ENCODE data around the gene SHANK3.
"Not testable (repeated sequence)": the region's sequence is repeated elsewhere in the genome, so short reads cannot be mapped to it uniquely, and the experiment has no call there.

The SHANK3 gene

DNA sequence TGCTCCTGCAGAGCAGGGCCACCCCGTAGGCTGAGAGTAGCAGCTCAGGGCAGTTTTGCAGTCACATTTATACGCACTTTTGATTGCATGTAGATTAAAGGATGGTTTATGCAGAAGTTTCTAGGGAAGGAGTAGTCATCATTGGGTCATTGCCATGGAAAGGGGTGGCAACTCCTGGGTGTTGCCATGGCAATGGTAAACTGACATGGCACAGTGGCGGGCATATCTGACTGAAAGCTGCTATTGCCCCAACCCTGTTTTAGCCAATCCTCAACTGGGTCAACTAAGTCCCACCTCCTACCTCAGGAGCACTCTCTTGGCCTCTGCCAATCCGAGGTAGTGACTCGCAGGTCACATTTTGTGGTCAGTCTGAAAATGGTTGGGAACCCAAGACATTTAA, 42.2 kb upstream of the SHANK3 start:
- Histone ChIP-seq H3K4me1 (ENCODE audit: control insufficient read depth in 5 of 5, insufficient read depth in 5 of 5, low read length in 5 of 5) (peaks cover 4 to 38% (median 25%) of the 10 kb centered on the region in 5 donors), H3K36me3 (ENCODE audit: control insufficient read depth in 5 of 5, insufficient read depth in 5 of 5, low read length in 5 of 5) (peaks cover 0 to 13% (median 5%) of the 10 kb centered on the region in 5 donors), H3K9me3 (ENCODE audit: control insufficient read depth in 5 of 5, low read length in 5 of 5) (no peaks in the 10 kb centered on the region), H3K4me3 (ENCODE audit: low read depth in 1 of 5, low read length in 5 of 5) (no peak overlapping the region), H3K9ac (ENCODE audit: low read length in 5 of 5) (no peak overlapping the region), H3K27me3 (ENCODE audit: control insufficient read depth in 5 of 5, insufficient read depth in 4 of 5, low read length in 5 of 5) (no peaks in the 10 kb centered on the region), H3K27ac (ENCODE audit: low read depth, low read length) (no peak overlapping the region)

DNA sequence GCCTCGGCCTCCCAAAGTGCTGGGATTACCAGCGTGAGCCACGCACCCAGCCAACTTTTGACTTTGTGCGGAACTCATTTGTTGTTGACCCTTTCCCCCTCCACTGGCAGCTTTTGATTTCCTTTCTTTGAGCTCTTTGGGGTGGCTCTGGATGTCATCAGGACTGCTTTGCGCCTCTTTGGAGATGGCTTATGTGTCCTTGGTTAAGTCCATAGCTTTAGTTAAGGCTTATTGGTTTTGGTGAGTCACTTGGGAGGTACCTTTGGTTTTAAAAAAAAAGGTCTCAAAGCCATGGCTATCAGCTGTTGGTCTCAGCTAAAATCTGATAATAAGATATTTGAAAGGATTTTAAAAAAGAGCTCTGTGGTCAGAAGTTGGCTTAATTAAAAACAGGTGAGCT, 39.5 kb upstream of the SHANK3 start:
- Histone ChIP-seq H3K27ac (ENCODE audit: low read depth, low read length) (no peak overlapping the region), H3K27me3 (ENCODE audit: control insufficient read depth in 5 of 5, insufficient read depth in 4 of 5, low read length in 5 of 5) (no peaks in the 10 kb centered on the region), H3K36me3 (ENCODE audit: control insufficient read depth in 5 of 5, insufficient read depth in 5 of 5, low read length in 5 of 5) (no peaks in the 10 kb centered on the region), H3K9me3 (ENCODE audit: control insufficient read depth in 5 of 5, low read length in 5 of 5) (no peaks in the 10 kb centered on the region), H3K9ac (ENCODE audit: low read length in 5 of 5) (no peak overlapping the region), H3K4me1 (ENCODE audit: control insufficient read depth in 5 of 5, insufficient read depth in 5 of 5, low read length in 5 of 5) (peaks cover 4 to 18% (median 9%) of the 10 kb centered on the region in 5 donors), H3K4me3 (ENCODE audit: low read depth in 1 of 5, low read length in 5 of 5) (no peak overlapping the region)

DNA sequence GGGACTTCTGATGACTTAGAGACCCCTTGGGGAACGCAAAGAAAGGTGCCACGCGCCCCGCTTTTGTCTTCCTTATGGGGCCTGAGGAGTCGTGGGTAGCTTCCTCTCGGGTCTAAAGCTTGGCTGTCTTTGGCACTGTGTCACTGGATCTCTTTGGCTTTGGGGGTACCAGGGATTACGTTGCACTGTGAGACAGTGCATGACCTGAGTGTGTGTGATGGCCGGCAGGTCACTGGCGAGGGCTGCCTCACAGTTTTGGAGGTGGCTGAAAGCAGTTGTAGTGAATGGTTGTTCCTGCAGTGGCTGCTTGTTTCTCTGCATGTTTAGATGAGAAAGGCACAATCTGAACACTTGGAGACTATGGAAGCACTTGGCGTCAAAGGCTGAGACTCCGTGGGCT, 38.9 kb upstream of the SHANK3 start:
- Histone ChIP-seq H3K4me1 (ENCODE audit: control insufficient read depth in 5 of 5, insufficient read depth in 5 of 5, low read length in 5 of 5) (peaks cover 2 to 12% (median 3%) of the 10 kb centered on the region in 5 donors), H3K27me3 (ENCODE audit: control insufficient read depth in 5 of 5, insufficient read depth in 4 of 5, low read length in 5 of 5) (no peaks in the 10 kb centered on the region), H3K9ac (ENCODE audit: low read length in 5 of 5) (no peak overlapping the region), H3K36me3 (ENCODE audit: control insufficient read depth in 5 of 5, insufficient read depth in 5 of 5, low read length in 5 of 5) (no peaks in the 10 kb centered on the region), H3K4me3 (ENCODE audit: low read depth in 1 of 5, low read length in 5 of 5) (no peak overlapping the region), H3K27ac (ENCODE audit: low read depth, low read length) (no peak overlapping the region), H3K9me3 (ENCODE audit: control insufficient read depth in 5 of 5, low read length in 5 of 5) (no peaks in the 10 kb centered on the region)

DNA sequence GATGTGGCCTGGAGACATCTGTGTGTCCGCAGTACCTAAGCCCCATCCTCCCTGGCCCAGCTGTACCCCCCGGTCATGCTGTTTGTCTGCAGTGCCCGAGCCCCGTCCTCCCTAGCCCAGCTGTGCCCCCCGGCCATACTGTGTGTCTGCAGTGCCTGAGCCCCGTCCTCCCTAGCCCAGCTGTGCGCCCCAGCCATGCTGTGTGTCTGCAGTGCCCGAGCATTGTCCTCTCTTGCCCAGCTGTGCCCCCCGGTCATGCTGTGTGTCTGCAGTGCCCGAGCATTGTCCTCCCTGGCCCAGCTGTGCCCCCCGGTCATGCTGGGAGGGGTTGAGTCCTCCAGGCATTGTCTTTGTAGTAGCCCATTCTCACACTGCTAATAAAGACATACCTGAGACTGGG, 37.0 kb upstream of the SHANK3 start:
- Histone ChIP-seq H3K9me3 (ENCODE audit: control insufficient read depth in 5 of 5, low read length in 5 of 5) (no peaks in the 10 kb centered on the region), H3K9ac (ENCODE audit: low read length in 5 of 5) (no peak overlapping the region), H3K27ac (ENCODE audit: low read depth, low read length) (no peak overlapping the region), H3K27me3 (ENCODE audit: control insufficient read depth in 5 of 5, insufficient read depth in 4 of 5, low read length in 5 of 5) (no peaks in the 10 kb centered on the region), H3K36me3 (ENCODE audit: control insufficient read depth in 5 of 5, insufficient read depth in 5 of 5, low read length in 5 of 5) (no peaks in the 10 kb centered on the region), H3K4me3 (ENCODE audit: low read depth in 1 of 5, low read length in 5 of 5) (no peak overlapping the region), H3K4me1 (ENCODE audit: control insufficient read depth in 5 of 5, insufficient read depth in 5 of 5, low read length in 5 of 5) (peaks cover 0 to 2% (median 0%) of the 10 kb centered on the region in 5 donors)

DNA sequence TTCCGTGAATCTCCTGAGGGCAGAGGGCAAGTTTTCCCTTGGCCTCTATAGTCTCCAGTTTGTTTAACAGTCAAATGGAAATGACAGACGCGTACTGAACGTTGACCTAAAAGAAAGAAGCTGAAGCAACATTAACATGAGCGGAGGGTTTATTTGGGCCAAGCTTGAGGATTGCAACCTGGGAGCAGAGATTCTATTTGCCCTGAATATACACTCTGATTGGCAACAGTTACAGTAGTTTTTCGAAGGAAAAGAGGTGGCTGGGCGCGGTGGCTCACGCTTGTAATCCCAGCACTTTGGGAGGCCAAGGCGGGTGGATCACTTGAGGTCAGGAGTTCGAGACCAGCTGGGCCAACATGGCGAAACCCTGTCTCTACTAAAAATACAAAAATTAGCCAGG, 32.3 kb upstream of the SHANK3 start:
- not testable (repeated sequence) for H3K9ac ChIP-seq (ENCODE audit: low read length in 5 of 5); H3K36me3 ChIP-seq (ENCODE audit: control insufficient read depth in 5 of 5, insufficient read depth in 5 of 5, low read length in 5 of 5); H3K27ac ChIP-seq (ENCODE audit: low read depth, low read length); H3K4me3 ChIP-seq (ENCODE audit: low read depth in 1 of 5, low read length in 5 of 5); H3K9me3 ChIP-seq (ENCODE audit: control insufficient read depth in 5 of 5, low read length in 5 of 5)
- H3K27me3 ChIP-seq (ENCODE audit: control insufficient read depth in 5 of 5, insufficient read depth in 4 of 5, low read length in 5 of 5), result peaks cover 4 to 18% (median 11%) of the 10 kb centered on the region in 5 donors
- peaks cover 10 to 20% (median 16%) of the 10 kb centered on the region in 5 donors for H3K4me1 ChIP-seq (ENCODE audit: control insufficient read depth in 5 of 5, insufficient read depth in 5 of 5, low read length in 5 of 5)

DNA sequence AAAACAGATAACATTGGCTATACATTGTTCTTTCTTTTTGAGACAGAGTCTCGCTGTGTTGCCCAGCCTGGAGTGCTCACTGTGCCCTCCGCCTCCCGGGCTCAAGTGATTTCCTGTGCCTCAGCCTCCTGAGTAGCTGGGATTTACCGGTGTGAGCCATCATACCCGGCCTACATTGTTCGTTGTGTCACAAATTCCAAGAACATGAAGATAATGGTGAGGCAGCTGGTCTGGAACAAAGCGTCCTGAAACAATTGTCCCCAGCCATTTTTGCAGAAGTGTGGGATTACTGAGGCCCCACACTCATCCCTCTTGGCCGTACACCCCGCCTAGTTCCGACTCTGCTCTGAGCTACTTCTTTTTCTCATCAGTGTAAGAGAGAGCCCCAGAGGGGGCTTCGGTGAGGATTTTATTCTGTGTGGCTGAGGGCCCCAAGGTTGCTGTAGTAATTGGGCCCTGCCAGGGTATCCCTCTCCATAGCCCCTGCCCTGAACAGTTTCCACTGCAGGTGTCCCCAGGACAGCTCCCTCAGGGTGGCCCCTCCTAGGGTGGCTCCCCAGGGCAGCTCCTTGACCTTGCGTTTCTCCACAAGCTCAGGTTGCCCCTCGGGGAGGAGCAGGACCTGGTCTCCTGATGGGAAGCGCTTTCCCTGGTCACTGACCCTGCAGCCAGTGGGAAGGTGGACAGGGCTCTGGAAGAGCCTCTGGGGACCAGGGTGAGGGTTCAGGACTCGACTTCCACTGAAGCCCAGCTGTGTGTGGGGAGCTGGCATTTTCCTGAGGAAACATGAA, 31.6 kb upstream of the SHANK3 start:
- peak overlapping the region; percentile 49 for H3K27ac ChIP-seq (ENCODE audit: low read depth, low read length)
- H3K27me3 ChIP-seq (ENCODE audit: control insufficient read depth in 5 of 5, insufficient read depth in 4 of 5, low read length in 5 of 5), result peaks cover 4 to 24% (median 17%) of the 10 kb centered on the region in 5 donors
- H3K4me3 ChIP-seq (ENCODE audit: low read depth in 1 of 5, low read length in 5 of 5), result peak overlapping the region in 4 of 5 donors; percentile 4 to 43 (median 15)
- no peaks in the 10 kb centered on the region for H3K9me3 ChIP-seq (ENCODE audit: control insufficient read depth in 5 of 5, low read length in 5 of 5)
- no peaks in the 10 kb centered on the region for H3K36me3 ChIP-seq (ENCODE audit: control insufficient read depth in 5 of 5, insufficient read depth in 5 of 5, low read length in 5 of 5)
- H3K4me1 ChIP-seq (ENCODE audit: control insufficient read depth in 5 of 5, insufficient read depth in 5 of 5, low read length in 5 of 5), result peaks cover 10 to 20% (median 16%) of the 10 kb centered on the region in 5 donors
- H3K9ac ChIP-seq (ENCODE audit: low read length in 5 of 5), result peak overlapping the region in 1 of 5 donors; percentile 41

DNA sequence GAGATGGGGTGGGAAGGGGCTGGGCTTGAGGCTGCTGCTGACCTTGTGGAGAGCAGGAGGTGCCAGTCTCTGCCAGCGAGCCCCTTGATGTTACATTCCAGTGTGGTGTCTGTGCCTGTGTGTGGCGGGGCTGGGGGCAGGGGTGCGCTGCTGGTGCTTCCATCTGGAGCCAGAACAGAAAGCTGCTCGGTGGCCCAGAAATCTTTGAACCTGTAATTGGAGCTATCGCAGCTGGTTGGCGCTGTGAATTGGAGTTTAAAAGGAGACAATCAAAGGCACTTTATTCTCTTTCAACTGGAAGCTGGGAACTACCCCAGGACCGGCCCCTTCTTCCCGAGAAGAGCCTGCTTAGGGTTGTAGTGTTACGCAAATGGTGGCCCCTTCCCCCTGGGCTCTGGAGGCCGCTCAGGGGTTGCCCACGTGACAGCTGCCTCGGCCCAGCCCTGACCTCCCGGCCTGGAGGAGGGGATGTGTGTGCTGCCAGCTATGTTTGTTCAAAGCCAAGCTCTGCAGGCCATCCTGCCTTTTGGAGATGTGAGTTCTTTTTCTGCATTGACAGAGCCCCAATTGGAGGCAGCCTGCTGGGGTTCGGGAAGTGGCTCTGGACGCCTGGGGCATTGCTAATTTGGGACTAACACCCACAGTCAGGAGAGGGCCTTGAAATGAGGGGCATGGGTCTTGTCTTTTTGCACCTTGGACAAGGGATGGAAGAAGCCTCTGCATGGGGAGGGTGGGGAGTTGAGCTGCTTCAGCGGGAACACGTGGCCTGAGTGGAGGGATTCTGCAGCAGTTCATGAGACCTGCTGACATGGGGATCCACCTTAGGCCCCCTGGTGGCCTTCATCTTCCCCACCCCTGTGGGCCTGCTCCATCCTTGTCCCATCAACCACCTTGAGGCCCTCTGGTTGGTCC, 30.7 kb upstream of the SHANK3 start:
- H3K27ac ChIP-seq (ENCODE audit: low read depth, low read length), result peak overlapping the region; percentile 49

DNA sequence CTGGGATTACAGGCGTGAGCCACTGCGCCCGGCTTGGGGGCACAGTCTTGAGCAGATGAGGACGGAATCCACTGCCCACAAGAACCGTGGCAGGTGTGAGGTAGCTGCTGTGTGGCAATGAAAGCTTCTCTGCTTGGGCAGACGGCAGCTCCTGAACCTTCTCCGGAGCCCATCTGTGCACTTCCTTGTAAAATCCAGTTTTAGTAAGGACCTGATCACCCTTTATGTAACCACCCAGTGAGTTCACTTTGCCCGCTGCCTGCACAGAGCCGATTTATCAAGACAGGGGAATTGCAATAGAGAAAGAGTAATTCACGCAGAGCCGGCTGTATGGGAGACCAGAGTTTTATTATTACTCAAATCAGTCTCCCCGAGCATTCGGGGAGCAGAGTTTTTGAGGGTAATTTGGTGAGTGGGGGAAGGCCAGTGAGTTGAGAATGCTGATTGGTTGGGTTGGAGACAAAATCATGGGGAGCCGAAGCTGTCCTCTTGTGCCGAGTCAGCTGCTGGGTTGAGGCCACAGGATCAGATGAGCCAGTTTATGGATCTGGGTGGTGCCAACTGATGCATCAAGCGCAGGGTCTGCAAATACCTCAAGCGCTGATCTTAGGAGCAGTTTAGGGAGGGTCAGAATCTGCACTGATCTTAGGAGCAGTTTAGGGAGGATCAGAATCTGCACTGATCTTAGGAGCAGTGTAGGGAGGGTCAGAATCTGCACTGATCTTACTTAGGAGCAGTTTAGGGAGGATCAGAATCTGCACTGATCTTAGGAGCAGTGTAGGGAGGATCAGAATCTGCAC, 29.4 kb upstream of the SHANK3 start:
- not testable (repeated sequence) for H3K36me3 ChIP-seq (ENCODE audit: control insufficient read depth in 5 of 5, insufficient read depth in 5 of 5, low read length in 5 of 5); H3K4me3 ChIP-seq (ENCODE audit: low read depth in 1 of 5, low read length in 5 of 5); H3K9me3 ChIP-seq (ENCODE audit: control insufficient read depth in 5 of 5, low read length in 5 of 5); H3K9ac ChIP-seq (ENCODE audit: low read length in 5 of 5); H3K27ac ChIP-seq (ENCODE audit: low read depth, low read length)
- Histone ChIP-seq H3K27me3 (ENCODE audit: control insufficient read depth in 5 of 5, insufficient read depth in 4 of 5, low read length in 5 of 5) (peaks cover 4 to 24% (median 17%) of the 10 kb centered on the region in 5 donors), H3K4me1 (ENCODE audit: control insufficient read depth in 5 of 5, insufficient read depth in 5 of 5, low read length in 5 of 5) (peaks cover 10 to 20% (median 16%) of the 10 kb centered on the region in 5 donors)

More for the DNA sequence above, 30.7 kb upstream of the SHANK3 start:
- Histone ChIP-seq H3K4me3 (ENCODE audit: low read depth in 1 of 5, low read length in 5 of 5) (peak overlapping the region; percentile 4 to 43 (median 10)), H3K27me3 (ENCODE audit: control insufficient read depth in 5 of 5, insufficient read depth in 4 of 5, low read length in 5 of 5) (peaks cover 4 to 24% (median 17%) of the 10 kb centered on the region in 5 donors), H3K4me1 (ENCODE audit: control insufficient read depth in 5 of 5, insufficient read depth in 5 of 5, low read length in 5 of 5) (peaks cover 10 to 20% (median 16%) of the 10 kb centered on the region in 5 donors), H3K36me3 (ENCODE audit: control insufficient read depth in 5 of 5, insufficient read depth in 5 of 5, low read length in 5 of 5) (no peaks in the 10 kb centered on the region), H3K9ac (ENCODE audit: low read length in 5 of 5) (peak overlapping the region in 1 of 5 donors; percentile 41), H3K9me3 (ENCODE audit: control insufficient read depth in 5 of 5, low read length in 5 of 5) (no peaks in the 10 kb centered on the region)

DNA sequence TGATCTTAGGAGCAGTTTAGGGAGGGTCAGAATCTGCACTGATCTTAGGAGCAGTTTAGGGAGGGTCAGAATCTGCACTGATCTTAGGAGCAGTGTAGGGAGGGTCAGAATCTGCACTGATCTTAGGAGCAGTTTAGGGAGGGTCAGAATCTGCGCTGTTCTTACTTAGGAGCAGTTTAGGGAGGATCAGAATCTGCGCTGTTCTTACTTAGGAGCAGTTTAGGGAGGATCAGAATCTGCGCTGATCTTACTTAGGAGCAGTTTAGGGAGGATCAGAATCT, 28.9 kb upstream of the SHANK3 start:
- H3K4me3 ChIP-seq (ENCODE audit: low read depth in 1 of 5, low read length in 5 of 5); H3K36me3 ChIP-seq (ENCODE audit: control insufficient read depth in 5 of 5, insufficient read depth in 5 of 5, low read length in 5 of 5); H3K9ac ChIP-seq (ENCODE audit: low read length in 5 of 5); H3K27ac ChIP-seq (ENCODE audit: low read depth, low read length); H3K9me3 ChIP-seq (ENCODE audit: control insufficient read depth in 5 of 5, low read length in 5 of 5): not testable (repeated sequence)
- Histone ChIP-seq H3K27me3 (ENCODE audit: control insufficient read depth in 5 of 5, insufficient read depth in 4 of 5, low read length in 5 of 5) (peaks cover 4 to 24% (median 17%) of the 10 kb centered on the region in 5 donors), H3K4me1 (ENCODE audit: control insufficient read depth in 5 of 5, insufficient read depth in 5 of 5, low read length in 5 of 5) (peaks cover 10 to 20% (median 16%) of the 10 kb centered on the region in 5 donors)

All from subcutaneous abdominal adipose tissue (tissue), 5 donors.